MM.1S (cell line): ENCODE results near the gene C19orf53.

ENCODE experiments used
- DNase-seq: peaks from one replicate; pipeline ENCODE4 v3.0.0-alpha.2; 2015
- H2AFZ ChIP-seq: fragments of 300-600 bp; sonication (generic); 2 replicates; pipeline ENCODE4 v1.6.0; 2016; ENCODE audit warnings: antibody characterized with exemption, low read length
- H3F3A ChIP-seq: fragments of 300-600 bp; sonication (generic); 2 replicates; pipeline ENCODE4 v1.6.1; 2016; ENCODE audit warnings: mild to moderate bottlenecking, antibody characterized with exemption, low read length, moderate library complexity, mixed read lengths; ENCODE audit not compliant: insufficient read depth
- H3K27ac ChIP-seq: fragments of 300-600 bp; sonication (generic); 2 replicates; pipeline ENCODE4 v1.5.1; 2016; ENCODE audit warnings: mild to moderate bottlenecking, low read length
- H3K27me3 ChIP-seq: fragments of 300-600 bp; sonication (generic); replicated peaks from 2 replicates; pipeline ENCODE4 v1.6.0; 2016; ENCODE audit warnings: low read length; ENCODE audit not compliant: insufficient read depth
- H3K36me3 ChIP-seq: fragments of 300-600 bp; sonication (generic); replicated peaks from 2 replicates; pipeline ENCODE4 v1.6.1; 2016; ENCODE audit warnings: mild to moderate bottlenecking, low read length, mixed read lengths; ENCODE audit not compliant: insufficient read depth
- H3K4me1 ChIP-seq: fragments of 300-600 bp; sonication (generic); 2 replicates; pipeline ENCODE4 v1.6.1; 2016; ENCODE audit warnings: low read length, mixed read lengths
- H3K4me2 ChIP-seq: fragments of 300-600 bp; sonication (generic); 2 replicates; pipeline ENCODE4 v1.6.0; 2016; ENCODE audit warnings: low read depth, low read length
- H3K4me3 ChIP-seq: fragments of 300-600 bp; sonication (generic); 2 replicates; pipeline ENCODE4 v1.5.1; 2016; ENCODE audit warnings: low read length, mixed read lengths
- H3K79me2 ChIP-seq: fragments of 300-600 bp; sonication (generic); 2 replicates; pipeline ENCODE4 v1.6.1; 2016; ENCODE audit warnings: mixed run types, low read length, mixed read lengths
- H3K9ac ChIP-seq: fragments of 300-600 bp; sonication (generic); 2 replicates; pipeline ENCODE4 v1.6.1; 2016; ENCODE audit warnings: low read length, mixed read lengths
- H3K9me2 ChIP-seq: fragments of 300-600 bp; sonication (generic); replicated peaks from 2 replicates; pipeline ENCODE4 v1.6.1; 2016; ENCODE audit warnings: mild to moderate bottlenecking, low read length, mixed read lengths; ENCODE audit not compliant: insufficient read depth
- H3K9me3 ChIP-seq: fragments of 300-600 bp; sonication (generic); replicated peaks from 2 replicates; pipeline ENCODE4 v1.6.1; 2016; ENCODE audit warnings: mild to moderate bottlenecking, low read length, mixed read lengths; ENCODE audit not compliant: insufficient read depth
- H4K20me1 ChIP-seq: fragments of 300-600 bp; sonication (generic); 2 replicates; pipeline ENCODE4 v1.6.1; 2016; ENCODE audit warnings: mild to moderate bottlenecking, low read length, moderate library complexity, mixed read lengths; ENCODE audit not compliant: insufficient read depth
- CTCF ChIP-seq: fragments of 300-600 bp; sonication (generic); IDR thresholded peaks from 2 replicates; pipeline ENCODE4 v1.5.1; 2016; ENCODE audit warnings: antibody characterized with exemption, low read length, mixed read lengths
- EZH2 ChIP-seq: fragments of 300-600 bp; sonication (generic); optimal IDR thresholded peaks from 2 replicates; pipeline ENCODE3; 2017; ENCODE audit warnings: low read depth, mild to moderate bottlenecking, antibody characterized with exemption, low read length, mixed read lengths
- EZH2phosphoT487 ChIP-seq: fragments of 300-600 bp; sonication (generic); IDR thresholded peaks from 2 replicates; pipeline ENCODE4 v1.6.1; 2018; ENCODE audit warnings: antibody characterized with exemption, low read length

C19orf53 gene

DNA sequence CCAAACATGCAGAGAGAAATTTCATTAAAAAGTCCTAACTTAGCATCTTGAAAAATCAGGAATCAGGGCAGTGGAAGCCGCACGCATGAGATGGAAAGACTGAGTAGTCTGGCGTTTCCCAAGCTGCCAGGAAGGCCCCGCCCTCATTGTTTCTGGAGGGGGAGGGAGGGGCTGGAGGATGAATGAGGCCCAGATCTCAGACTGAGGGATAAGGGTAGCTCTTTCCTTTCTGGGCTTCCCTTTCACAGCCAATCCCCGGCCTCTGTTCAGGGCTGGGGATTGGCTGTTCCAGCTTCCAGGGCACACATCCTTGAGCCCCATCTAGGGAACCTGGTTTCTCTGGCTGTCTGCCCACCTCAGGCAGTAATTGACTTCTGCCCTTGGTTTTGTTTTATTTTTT, 7.3 kb downstream of the C19orf53 start:
- no peak for DNase-seq
- H3K9me3 ChIP-seq, result no peaks in the 10 kb centered on the region
- H3K79me2 ChIP-seq, result peaks cover 6% of the 10 kb centered on the region
- no peak overlapping the region for H3K9ac ChIP-seq
- no peaks in the 10 kb centered on the region for H3K9me2 ChIP-seq
- TF ChIP-seq EZH2phosphoT487 (no peak), EZH2 (no peak), CTCF (no peak)
- H3K36me3 ChIP-seq, result no peaks in the 10 kb centered on the region
- H2AFZ ChIP-seq, result no peak overlapping the region
- H3F3A ChIP-seq, result peaks cover 8% of the 10 kb centered on the region
- peaks cover 11% of the 10 kb centered on the region; the same call in 1 of the 2 replicates for H3K4me1 ChIP-seq
- no peak overlapping the region for H3K4me2 ChIP-seq
- H3K27me3 ChIP-seq, result no peaks in the 10 kb centered on the region
- no peaks in the 10 kb centered on the region for H4K20me1 ChIP-seq
- H3K4me3 ChIP-seq, result no peak overlapping the region
- no peak overlapping the region for H3K27ac ChIP-seq

- Histone ChIP-seq H3K36me3 (no peaks in the 10 kb centered on the region), H3K9me3 (no peaks in the 10 kb centered on the region), H3K27ac (no peak overlapping the region), H3K79me2 (no peaks in the 10 kb centered on the region), H3K4me1 (peaks cover 11% of the 10 kb centered on the region; the same call in 1 of the 2 replicates), H3K4me3 (no peak overlapping the region), H3K9me2 (no peaks in the 10 kb centered on the region), H3K9ac (no peak overlapping the region), H2AFZ (no peak overlapping the region), H3K27me3 (peaks cover under 1% of the 10 kb centered on the region; the same call in 1 of the 2 replicates), H3K4me2 (no peak overlapping the region), H4K20me1 (no peaks in the 10 kb centered on the region), H3F3A (peaks cover 8% of the 10 kb centered on the region)
- no peak for DNase-seq
- TF ChIP-seq EZH2phosphoT487 (no peak), EZH2 (no peak), CTCF (no peak)
Observed at GRCh38 chr19:13782537-13782936, 8.3 kb downstream of the C19orf53 start.

GRCh38 chr19:13783565-13784500, 9.6 kb downstream of the C19orf53 start:
- H3K79me2 ChIP-seq, result no peaks in the 10 kb centered on the region
- peak overlapping the region; percentile 20; the same call in 1 of the 2 replicates for H2AFZ ChIP-seq
- H3K4me2 ChIP-seq, result no peak overlapping the region
- no peaks in the 10 kb centered on the region for H3K36me3 ChIP-seq
- H3K27me3 ChIP-seq, result peaks cover 14% of the 10 kb centered on the region; the same call in 1 of the 2 replicates
- TF ChIP-seq EZH2 (no peak), CTCF (no peak), EZH2phosphoT487 (no peak)
- H3K9me3 ChIP-seq, result no peaks in the 10 kb centered on the region
- H3K4me1 ChIP-seq, result peaks cover 16% of the 10 kb centered on the region; the same call in 1 of the 2 replicates
- peaks cover 8% of the 10 kb centered on the region for H3F3A ChIP-seq
- no peak overlapping the region for H3K9ac ChIP-seq
- no peaks in the 10 kb centered on the region for H3K9me2 ChIP-seq
- no peak overlapping the region for H3K4me3 ChIP-seq
- no peaks in the 10 kb centered on the region for H4K20me1 ChIP-seq
- H3K27ac ChIP-seq, result no peak overlapping the region
- no peak for DNase-seq
